Left lobe of liver (tissue), 2 donors: ENCODE data around the gene RDH14. TPM values are rescaled to one million over a fixed set of nuclear protein-coding genes. Genes with fewer than 3 reads are reported as not detected.

ENCODE experiments used
- ATAC-seq: fragments of 200-7000 bp; cut with Tn5 transposase; one replicate; pipeline ENCODE4 v1.9.1; 2020; ENCODE audit warnings: mild to moderate bottlenecking, moderate library complexity
- DNase-seq: peaks from one replicate; pipeline ENCODE4 v3.0.0-alpha.2; 2020; ENCODE audit warnings: low spot score
- total RNA-seq: library from RNA; stranded (reverse); gene quantifications from one replicate; pipeline ENCODE4 v1.2.1, GENCODE V29; 2021
- donor health status: DM: no; HTN: no; CAD: no; lungs with moderate emphysema.
- donor health status: DM: no; HTN: yes; CAD: no.

Gene RDH14
- total RNA-seq, 1 donor from 2014 or later, result 12.5 TPM

DNA sequence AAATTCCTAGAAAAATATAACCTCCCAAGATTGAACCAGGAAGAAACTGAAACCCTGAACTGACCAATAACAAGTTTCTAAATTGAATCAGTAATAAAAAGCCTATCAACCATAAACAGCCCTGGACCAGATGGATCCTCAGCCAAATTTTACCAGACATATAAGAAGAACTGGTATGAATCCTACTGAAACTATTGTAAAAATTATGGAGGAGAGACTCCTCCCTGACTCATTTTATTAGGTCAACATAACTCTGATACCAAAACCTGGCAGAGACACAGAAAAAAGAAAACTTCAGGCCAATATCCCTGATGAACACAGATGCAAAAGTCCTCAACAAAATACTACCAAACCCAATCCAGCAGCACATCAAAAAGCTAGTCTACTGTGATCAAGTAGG is 17.6 kb upstream of the RDH14 start:
- ATAC-seq (no peak), DNase-seq (no peak)

DNA sequence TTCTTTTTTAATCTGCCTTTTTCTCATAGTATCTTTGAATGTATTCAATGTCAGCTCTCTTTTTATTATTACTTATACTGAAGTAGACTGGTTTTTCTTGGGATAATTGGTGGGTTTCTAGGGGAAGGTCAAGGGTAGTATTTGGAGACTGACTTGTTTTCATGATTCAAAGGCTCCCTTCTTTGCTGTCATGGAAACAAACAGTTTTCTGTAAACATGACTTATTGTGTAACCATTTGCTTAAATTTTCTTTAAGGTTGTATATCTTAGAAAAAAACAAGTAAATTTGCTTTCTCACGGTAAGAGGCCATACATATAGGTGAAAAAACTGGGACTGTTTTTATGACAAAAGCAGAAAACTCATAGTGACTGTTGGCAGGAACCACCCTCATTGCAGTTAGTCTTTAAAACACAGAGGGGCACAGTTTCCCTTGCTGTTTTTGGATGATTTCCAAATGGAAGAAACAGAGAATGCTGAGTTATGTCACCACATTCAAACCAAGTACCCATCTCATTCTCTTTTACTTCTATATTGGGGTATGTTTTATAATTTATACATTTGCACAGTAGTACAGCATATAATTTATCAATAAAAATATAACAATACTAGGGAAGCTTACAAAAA is 5.8 kb upstream of the RDH14 start:
- ATAC-seq, result no peak
- DNase-seq, result no peak

DNA sequence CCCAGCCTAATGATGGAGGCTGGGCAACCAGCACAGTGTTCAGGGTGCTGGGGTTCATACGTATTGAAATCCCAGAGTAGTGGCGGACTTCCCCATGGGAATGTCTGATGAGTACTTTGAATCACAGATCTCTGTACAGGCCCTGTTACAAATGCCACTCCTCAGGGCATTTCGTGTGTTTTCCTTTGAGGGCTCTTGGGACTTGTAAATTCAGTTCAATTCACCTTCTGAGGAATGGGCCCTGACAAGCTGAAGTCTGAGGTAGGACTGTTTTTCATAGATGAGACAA is 288 bp upstream of the RDH14 start:
- DNase-seq, result no peak
- no peak for ATAC-seq

DNA sequence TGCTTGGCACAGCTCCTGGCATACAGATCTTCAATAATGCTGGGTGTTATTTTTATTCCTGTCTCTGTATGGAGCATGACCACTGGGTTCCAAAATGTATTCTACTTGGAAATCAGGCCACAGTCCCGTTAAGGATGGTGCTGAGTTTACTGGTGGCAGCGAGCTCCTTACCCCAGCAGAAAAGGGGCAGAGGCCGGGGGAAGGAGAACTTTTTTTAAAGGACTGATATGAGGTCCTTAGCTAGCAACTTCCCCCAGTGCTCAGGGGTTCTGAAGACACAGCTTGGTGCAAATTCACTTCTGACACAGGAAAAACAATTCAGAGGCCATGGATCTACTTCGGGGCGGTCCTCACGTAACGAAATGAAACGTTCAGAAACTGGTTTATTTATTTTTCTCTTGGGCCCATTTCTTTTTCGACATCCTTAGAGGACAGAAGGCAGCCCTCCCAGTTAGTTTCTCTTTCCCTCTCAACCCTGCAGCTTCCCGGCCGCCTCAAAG is 872 bp downstream of the RDH14 start:
- ATAC-seq (no peak), DNase-seq (no peak)

DNA sequence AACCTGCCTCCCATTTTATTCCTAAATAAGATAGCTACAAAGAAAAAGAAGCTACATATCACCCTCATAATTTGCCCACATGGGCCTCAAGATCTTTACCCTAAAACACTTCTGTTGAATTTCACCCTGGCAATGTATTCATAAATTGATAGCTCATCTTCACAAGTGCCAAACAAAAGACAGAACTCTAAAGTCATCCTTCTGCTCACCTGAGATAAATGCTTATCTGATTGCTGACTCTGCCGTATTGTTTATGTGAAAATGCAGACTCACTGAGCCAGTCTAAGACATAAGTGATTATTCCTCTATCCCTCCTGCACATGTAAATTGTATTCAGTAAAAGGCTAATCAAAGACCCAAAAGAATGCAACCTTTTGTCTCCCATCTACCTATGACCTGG is 2.0 kb downstream of the RDH14 start:
- ATAC-seq (no peak), DNase-seq (no peak)

DNA sequence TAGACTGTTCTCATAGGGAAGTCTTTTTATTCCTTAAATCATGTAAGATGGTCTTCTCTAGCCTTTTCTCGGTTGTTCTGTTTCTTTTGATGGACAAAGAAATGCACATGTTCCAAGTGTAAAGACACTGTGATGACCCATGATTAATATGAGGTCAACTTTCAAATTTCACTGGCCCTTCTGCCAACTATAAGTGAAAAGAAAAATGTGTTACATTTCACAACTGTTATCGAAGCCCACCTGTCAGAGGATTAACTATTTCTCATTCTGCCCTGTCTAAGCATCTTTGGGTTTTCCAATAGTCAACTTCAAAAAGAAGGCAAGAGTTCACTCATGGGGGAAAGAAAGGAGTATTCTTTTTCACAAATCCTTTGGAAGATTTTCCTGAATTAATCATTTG is 3.3 kb downstream of the RDH14 start:
- no peak for DNase-seq
- no peak for ATAC-seq

DNA sequence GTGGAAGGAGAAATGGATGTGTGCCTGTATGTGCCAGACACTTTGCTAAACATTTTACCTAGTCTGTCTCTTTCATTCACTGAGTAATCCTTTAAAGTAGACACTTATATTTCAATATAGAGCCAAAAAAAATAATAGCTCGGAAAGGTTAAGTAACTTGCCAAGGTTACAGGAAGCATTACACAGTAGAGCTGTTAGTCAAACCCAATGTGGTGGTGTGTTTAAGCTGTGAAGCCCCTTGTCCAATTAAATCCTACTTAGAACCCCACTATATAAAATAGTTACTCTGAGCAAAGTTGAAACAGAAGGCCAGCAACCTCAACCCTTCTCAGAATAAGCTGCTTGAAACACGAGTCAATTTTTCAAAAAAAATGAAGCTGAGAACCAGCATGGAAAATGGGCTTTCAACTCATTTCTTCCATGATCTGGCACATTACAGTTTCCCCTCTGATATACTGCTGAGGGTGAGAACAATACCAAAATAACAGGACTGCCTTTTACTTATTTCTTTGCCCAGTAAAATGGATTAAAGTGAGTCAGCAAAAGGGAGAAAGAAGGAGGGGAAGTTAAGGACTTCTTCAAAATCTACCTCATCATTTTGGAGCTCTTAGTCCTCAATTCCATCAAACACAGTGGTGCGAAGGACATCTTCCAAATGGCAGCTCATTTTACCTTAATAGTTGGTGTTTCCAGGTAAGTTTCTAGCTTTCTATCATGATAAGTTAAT is 7.9 kb downstream of the RDH14 start:
- no peak for DNase-seq
- no peak for ATAC-seq

DNA sequence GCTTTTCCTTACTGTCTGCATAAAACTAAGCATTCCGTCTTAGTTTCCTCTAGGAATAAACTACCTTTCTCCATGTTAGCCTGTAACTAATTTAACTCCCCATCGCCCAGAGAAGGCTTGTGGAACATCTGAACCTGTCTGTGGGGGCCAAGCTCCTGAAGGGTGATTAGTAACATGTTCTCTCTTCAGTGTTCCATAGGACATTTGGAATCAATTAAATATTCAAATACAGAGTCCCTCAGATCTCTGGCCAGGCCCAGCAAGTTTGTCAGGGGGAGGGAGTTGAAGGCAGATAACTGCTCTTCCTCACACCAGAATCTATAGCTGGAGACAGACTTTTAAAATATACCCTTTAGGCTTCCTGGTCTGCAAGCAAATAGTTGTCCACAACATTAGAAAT is 8.8 kb downstream of the RDH14 start:
- ATAC-seq, result no peak
- DNase-seq, result no peak

DNA sequence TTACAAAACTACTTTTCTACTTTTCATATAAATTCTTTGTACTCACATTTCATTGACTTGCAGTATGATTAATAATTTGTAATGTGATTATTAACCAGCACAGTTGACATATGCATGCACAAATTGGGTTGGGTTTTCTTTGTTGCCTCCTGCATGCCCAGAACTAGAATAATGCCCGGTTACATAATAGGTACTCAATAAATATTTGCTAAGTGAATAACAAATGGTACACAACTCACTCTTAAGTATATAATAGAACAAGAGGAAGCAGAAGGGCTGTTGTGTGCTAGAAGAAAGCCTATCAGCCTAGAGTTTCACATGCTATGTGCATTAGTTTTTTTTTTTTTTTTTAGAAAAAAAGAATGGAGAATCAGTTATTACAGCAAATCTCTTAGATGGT is 9.3 kb downstream of the RDH14 start:
- DNase-seq, result no peak
- no peak for ATAC-seq

DNA sequence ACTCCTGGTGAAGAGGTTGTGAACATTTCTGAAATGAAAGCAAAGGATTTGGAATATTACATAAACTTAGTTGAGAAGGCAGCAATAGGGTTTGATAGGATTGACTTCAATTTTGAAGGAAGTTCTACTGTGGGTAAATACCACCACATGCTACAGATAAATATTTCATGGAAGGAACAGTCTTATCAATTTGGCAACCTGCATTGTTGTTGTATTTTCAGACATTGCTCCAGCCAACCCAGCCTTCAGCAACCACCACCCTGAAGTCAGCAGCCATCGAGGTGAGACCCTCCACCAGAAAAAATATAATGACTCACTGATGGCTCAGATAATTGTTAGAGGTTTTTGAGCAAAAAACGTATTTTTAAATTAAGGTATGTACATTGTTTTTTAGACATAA is 10.0 kb downstream of the RDH14 start:
- ATAC-seq, result no peak

DNA sequence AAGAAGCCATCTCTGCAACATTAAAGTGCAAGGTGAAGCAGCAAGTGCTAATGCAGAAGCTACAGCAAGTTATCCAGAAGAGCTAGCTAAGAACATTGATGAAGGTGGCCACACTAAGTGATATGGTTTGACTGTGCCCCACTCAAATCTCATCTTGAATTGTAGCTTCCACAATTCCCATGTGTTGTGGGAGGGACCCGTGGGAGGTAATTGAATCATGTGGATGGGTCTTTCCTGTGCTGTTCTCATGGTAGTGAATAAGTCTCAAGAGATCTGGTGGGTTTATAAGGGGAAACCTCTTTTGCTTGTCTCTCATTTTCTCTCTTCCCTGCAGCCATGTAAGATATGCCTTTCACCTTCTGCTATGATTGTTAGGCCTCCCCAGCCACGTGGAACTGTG is 11.4 kb downstream of the RDH14 start:
- ATAC-seq (no peak), DNase-seq (no peak)

More for the DNA sequence above, 10.0 kb downstream of the RDH14 start:
- no peak for DNase-seq

DNA sequence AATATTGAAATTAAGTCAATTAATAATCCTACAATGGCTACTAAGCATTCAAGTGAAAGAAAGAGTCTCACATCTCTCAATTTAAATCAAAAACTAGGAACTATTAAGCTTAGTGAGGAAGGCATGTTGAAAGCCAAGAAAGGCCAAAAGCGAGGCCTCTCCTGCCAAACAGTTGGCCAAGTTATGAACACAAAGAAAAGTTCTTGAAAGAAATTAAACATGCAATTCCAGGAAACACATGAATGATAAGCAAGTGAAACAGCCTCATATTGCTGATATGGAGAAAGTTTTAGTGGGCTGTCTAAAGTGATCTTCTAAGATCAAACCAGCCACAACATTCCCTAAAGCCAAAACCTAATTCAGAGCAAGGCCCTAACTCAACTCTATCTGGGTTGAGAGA is 11.8 kb downstream of the RDH14 start:
- ATAC-seq (no peak), DNase-seq (no peak)

DNA sequence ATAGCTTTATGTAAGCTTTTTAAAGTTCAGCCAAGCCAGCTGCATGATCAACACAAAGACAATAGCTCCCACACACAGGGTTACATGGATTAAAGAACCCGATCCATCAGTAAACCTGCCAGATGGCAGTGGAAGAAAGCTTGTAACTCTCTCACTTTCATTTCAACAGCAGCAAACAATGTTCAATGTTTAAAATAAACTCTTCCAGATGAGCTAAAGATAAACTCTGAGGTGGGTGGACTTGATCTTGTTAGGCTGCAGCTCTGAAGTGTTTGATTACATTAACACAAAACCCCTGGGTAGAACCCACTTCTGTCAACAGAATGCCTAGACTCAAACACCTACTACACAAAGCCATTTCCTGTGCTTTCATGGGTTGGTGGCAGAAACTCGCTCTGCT is 13.9 kb downstream of the RDH14 start:
- no peak for DNase-seq
- ATAC-seq, result no peak

DNA sequence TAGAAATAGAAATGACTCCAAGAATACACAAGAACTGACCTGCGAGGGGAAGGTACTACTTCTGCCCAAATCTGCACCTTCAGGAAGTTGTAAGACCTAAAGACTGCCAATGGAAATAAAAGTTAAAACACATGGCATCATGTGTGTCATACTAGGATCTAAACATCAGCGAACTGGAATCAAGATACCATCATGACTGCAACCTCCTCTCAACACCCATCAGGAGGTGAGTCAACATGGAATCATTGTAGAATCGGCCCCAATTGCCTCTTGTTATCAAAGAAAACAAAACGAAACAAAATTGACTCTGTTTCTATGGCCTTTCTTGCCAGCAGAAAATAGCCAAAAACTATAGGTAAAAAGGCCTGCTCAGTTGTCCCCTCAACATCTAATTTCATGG is 15.1 kb downstream of the RDH14 start:
- DNase-seq (no peak), ATAC-seq (no peak)

DNA sequence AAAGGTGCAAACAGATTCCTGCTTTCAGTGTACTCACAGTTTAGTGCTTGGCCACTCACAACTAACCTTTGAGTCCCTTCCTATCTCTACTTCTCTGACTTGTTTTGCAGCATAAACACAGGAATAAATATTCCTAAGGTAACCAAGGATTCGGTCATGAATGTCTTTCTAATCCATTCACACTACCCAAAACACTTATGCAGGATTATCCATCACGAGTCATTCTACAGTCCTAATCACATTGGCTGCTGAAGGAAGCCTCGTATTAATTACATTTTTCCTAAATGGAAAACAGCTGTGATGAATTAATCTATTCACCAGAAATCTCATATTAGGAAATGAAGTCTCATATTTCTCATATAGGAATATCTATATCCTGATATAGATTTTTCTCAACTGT is 16.3 kb downstream of the RDH14 start:
- ATAC-seq, result no peak
- DNase-seq, result no peak

DNA sequence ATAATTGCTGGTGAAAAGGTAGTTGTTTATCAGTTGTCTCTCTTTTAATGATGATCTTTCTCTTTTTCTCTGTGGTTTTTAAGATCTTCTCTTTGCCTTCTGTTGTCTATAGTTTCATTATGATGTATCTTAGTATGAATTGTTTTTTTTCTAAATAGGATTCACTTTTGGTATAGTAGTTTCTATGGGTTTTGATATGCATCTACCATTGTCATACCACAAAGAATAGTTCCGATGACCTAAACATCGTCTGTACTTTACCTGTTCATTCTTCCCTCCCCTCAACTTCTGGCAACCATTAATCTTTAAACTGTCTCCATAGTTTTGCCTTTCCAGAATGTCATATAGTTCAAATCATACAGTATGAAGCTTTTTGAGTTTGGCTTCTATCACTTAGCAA is 19.6 kb downstream of the RDH14 start:
- DNase-seq (no peak), ATAC-seq (no peak)

DNA sequence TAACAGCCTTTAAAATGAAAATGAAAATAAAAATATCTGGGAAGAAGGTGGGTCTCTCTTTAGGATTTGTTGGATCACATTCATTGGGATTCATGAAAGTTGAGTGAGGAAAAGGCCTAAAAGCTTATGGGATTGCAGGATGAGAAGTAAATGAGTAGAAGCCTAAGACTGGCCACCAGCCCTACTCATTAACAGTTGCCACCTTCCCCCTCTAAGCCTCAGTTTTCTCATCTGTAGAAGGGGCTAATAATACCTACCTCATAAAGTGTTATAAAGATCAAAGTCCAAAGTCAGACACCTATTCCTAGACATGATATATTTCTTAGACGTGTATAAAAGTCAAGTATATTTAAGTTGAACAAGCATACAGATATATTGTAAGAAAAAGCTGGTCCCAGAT is 23.8 kb downstream of the RDH14 start:
- ATAC-seq, result no peak

DNA sequence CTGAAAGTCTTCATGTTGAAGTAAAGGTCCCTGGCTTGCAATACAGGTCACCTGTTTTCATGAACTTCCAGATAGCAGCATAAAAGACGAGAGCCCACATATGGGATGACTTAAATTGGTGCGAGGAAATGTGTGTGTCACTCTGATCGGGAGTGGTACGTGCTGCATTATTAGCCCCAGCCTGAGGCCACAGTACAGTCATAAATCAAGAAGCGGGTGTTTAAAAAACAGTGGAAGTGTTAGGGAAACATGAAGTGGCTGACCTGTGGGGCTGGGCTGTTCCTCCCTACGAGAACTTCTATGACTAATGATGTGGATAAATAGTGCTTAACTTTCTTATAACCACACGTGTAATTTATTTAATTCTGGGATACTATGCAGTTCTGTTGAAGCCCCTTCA is 24.4 kb downstream of the RDH14 start:
- no peak for DNase-seq
- no peak for ATAC-seq

More for the DNA sequence above, 23.8 kb downstream of the RDH14 start:
- DNase-seq, result no peak

DNA sequence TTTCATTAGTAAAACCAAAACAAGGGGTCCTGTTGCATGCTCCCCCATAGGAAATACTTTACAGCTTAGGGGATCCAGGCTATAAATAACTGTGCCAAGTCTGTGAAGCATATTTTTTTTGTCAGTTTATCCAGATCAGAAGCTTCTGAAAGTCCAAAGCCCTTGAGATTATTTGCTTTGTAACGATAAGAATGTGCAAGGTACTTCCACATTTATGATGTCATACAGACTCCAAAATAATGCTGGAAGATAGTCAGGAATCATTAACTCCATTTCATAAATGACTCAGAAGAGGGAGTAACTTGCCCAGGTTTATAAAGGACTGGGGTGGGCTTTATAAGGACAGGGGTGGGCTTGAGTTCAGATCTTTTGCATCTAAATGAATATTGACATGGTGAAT is 29.3 kb downstream of the RDH14 start:
- ATAC-seq (no peak), DNase-seq (no peak)

DNA sequence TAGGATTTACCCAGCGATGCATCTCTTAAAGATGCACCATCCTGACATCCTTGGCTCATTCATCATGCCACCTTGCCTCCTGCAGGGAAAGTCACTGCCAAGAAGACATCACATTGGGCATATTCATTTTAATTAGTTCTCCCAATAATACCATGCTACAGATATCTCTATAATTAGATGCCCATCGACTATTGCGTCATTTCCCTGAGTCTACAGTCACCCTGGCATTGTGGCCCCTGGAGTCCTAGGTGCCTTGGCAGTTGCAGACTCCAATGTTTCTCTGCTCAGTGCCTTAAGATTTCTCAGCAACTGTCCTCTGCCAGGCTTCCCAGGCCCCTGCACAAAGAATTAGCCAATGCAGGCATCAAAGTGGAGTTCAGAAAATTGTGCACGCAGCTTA is 32.6 kb downstream of the RDH14 start:
- DNase-seq, result no peak
- ATAC-seq, result no peak

DNA sequence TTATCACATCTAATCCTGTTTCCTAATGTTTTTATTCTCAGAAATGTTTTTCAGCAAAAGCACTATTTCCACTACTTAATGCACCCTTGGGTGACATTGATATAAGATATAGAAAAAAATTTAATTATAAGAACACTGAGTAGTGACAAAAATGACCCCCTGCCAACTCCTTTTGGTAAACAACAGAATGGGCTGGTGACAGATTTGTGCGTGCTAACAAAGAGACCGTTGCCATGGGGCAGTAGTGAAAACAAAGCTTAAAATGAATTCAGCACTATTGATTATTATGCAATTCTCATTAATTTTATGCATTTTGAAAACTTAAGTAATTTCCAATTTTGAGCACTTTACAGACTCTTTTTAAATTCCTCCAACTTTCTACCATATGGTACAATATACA is 33.1 kb downstream of the RDH14 start:
- ATAC-seq, result no peak
- no peak for DNase-seq

DNA sequence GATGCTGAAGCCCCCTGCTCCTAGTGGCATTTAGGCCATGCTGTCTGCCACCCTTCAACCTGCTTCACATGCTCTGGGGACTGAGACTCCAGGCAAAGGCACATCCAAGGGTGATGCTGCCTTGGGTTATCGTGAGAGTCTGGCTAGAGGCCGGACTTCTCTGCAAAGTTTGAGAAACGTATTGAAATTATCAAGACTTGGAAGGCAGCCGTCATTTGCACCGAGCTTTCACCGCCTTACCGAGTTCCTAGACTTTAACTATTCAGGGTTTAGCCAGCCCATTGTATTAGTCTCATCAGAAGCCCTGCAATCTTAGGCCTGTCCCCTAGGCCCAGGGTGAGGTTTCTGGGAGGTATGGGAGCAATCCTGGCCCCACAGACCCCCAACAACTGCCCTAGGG is 34.0 kb downstream of the RDH14 start:
- ATAC-seq (no peak), DNase-seq (no peak)

DNA sequence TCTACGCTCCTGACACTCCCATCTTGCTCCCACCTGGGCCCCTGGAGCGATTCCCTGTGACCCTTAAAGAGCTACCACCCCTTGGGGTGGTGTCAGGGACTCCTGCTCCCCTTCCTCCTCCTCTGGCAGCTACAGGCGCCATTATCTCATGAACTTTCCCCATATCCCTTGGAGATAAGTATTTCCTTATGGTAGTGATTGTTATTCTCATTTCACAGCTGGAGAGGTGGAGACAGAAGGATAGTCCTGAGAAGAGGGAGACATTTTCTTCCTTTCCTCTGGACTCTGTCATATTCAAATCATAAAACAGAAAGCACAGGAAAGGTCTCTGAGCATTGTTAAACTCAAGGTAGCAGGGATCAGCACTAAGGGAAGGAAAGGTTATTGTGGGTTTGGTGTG is 34.6 kb downstream of the RDH14 start:
- no peak for ATAC-seq
- no peak for DNase-seq
